Nephron (organoid): ENCODE data around the gene NR5A1.

Source experiments
- H3K27ac Mint-ChIP-seq, 3 experiments: 2 replicates each; pipeline ENCODE4 v1.8.0; 2020; ENCODE audit warnings: mixed read lengths in 3 of 3, mild to moderate bottlenecking in 2 of 3, moderate library complexity in 1 of 3
- H3K27me3 Mint-ChIP-seq: 2 replicates; pipeline ENCODE4 v1.8.0; 2021; ENCODE audit warnings: low read depth, mild to moderate bottlenecking, moderate library complexity, mixed read lengths
- H3K36me3 Mint-ChIP-seq: 2 replicates; pipeline ENCODE4 v1.8.0; 2020; ENCODE audit warnings: low read depth, mixed read lengths
- H3K4me1 Mint-ChIP-seq: 2 replicates; pipeline ENCODE4 v1.8.0; 2020; ENCODE audit warnings: mixed read lengths
- H3K4me3 Mint-ChIP-seq, 3 experiments: 2 replicates each; pipeline ENCODE4 v1.8.0; 2020; ENCODE audit warnings: mild to moderate bottlenecking in 3 of 3, mixed read lengths in 3 of 3, moderate library complexity in 2 of 3
- H3K9me3 Mint-ChIP-seq: 2 replicates; pipeline ENCODE4 v1.8.0; 2020; ENCODE audit warnings: mixed read lengths
- CTCF ChIP-seq, 3 experiments: fragments of 200-600 bp; sonication (generic); IDR thresholded peaks; one replicate each; pipeline ENCODE4 v1.5.0; 2021; ENCODE audit warnings: antibody characterized with exemption in 3 of 3; ENCODE audit not compliant: unreplicated experiment in 3 of 3

Gene NR5A1

GRCh38 chr9:124550072-124550471 is 42.9 kb upstream of the NR5A1 start:
- Mint-ChIP-seq H3K9me3 (no peaks in the 10 kb centered on the region), H3K36me3 (no peaks in the 10 kb centered on the region), H3K27me3 (no peaks in the 10 kb centered on the region), H3K4me3 (no peak overlapping the region), H3K4me1 (no peaks in the 10 kb centered on the region), H3K27ac (no peak overlapping the region)
- TF ChIP-seq CTCF (IDR thresholded peaks at IDR 0.05; ENCODE audit: unreplicated experiment in 3 of 3) = no peak

GRCh38 chr9:124549016-124549415 is 41.8 kb upstream of the NR5A1 start:
- H3K9me3 Mint-ChIP-seq = no peaks in the 10 kb centered on the region
- TF ChIP-seq CTCF (IDR thresholded peaks at IDR 0.05; ENCODE audit: unreplicated experiment in 3 of 3) = no peak
- H3K27me3 Mint-ChIP-seq = no peaks in the 10 kb centered on the region
- H3K4me3 Mint-ChIP-seq = no peak overlapping the region
- H3K4me1 Mint-ChIP-seq = no peaks in the 10 kb centered on the region
- no peaks in the 10 kb centered on the region for H3K36me3 Mint-ChIP-seq
- no peak overlapping the region for H3K27ac Mint-ChIP-seq

- H3K36me3 Mint-ChIP-seq = peaks cover 17% of the 10 kb centered on the region
- no peak for TF ChIP-seq CTCF (IDR thresholded peaks at IDR 0.05; ENCODE audit: unreplicated experiment in 3 of 3)
- H3K4me1 Mint-ChIP-seq = no peaks in the 10 kb centered on the region
- H3K27me3 Mint-ChIP-seq = no peaks in the 10 kb centered on the region
- H3K4me3 Mint-ChIP-seq = no peak overlapping the region
- no peaks in the 10 kb centered on the region for H3K9me3 Mint-ChIP-seq
- H3K27ac Mint-ChIP-seq = no peak overlapping the region
These were observed 37.3 kb upstream of the NR5A1 start for GRCh38 chr9:124544535-124544934.

- Mint-ChIP-seq H3K36me3 (peaks cover 17% of the 10 kb centered on the region), H3K27me3 (no peaks in the 10 kb centered on the region)
- no peak for TF ChIP-seq CTCF (IDR thresholded peaks at IDR 0.05; ENCODE audit: unreplicated experiment in 3 of 3)
These were observed 34.6 kb upstream of the NR5A1 start for GRCh38 chr9:124541824-124542223.

GRCh38 chr9:124537926-124538325 is 30.7 kb upstream of the NR5A1 start:
- H3K4me1 Mint-ChIP-seq = no peaks in the 10 kb centered on the region
- H3K36me3 Mint-ChIP-seq = peaks cover 18% of the 10 kb centered on the region
- no peak for TF ChIP-seq CTCF (IDR thresholded peaks at IDR 0.05; ENCODE audit: unreplicated experiment in 3 of 3)
- peaks cover 3% of the 10 kb centered on the region for H3K27me3 Mint-ChIP-seq
- H3K9me3 Mint-ChIP-seq = no peaks in the 10 kb centered on the region
- H3K27ac Mint-ChIP-seq = no peak overlapping the region
- no peak overlapping the region for H3K4me3 Mint-ChIP-seq

More at GRCh38 chr9:124541824-124542223, 34.6 kb upstream of the NR5A1 start:
- no peaks in the 10 kb centered on the region for H3K9me3 Mint-ChIP-seq
- H3K4me3 Mint-ChIP-seq = no peak overlapping the region
- H3K27ac Mint-ChIP-seq = no peak overlapping the region
- no peaks in the 10 kb centered on the region for H3K4me1 Mint-ChIP-seq

- no peak for TF ChIP-seq CTCF (IDR thresholded peaks at IDR 0.05; ENCODE audit: unreplicated experiment in 3 of 3)
- no peak overlapping the region for H3K27ac Mint-ChIP-seq
- H3K27me3 Mint-ChIP-seq = peaks cover 3% of the 10 kb centered on the region
- H3K4me1 Mint-ChIP-seq = no peaks in the 10 kb centered on the region
- no peaks in the 10 kb centered on the region for H3K9me3 Mint-ChIP-seq
- H3K36me3 Mint-ChIP-seq = peaks cover 16% of the 10 kb centered on the region
- no peak overlapping the region for H3K4me3 Mint-ChIP-seq
These were observed 28.6 kb upstream of the NR5A1 start for GRCh38 chr9:124535846-124536245.
